BLaER1 treated with 17β-estradiol and CSF1 and Interleukin-3, amounts not matched to agents 10 nM and 100 nM (cell line): ENCODE measurements around the gene TP63.
A peak's percentile ranks its signal among the peaks of the same experiment; 100 is the strongest.
"Not testable (repeated sequence)": the region's sequence is repeated elsewhere in the genome, so short reads cannot be mapped to it uniquely, and the experiment has no call there.

Experiments used
- H3K27ac ChIP-seq, 11 experiments: shearing (Covaris generic); formaldehyde crosslinking; 2 replicates each; pipeline ENCODE4 v1.8.1; 2022
- H3K27me3 ChIP-seq, 11 experiments: shearing (Covaris generic); formaldehyde crosslinking; 2 replicates each; pipeline ENCODE4 v1.8.1; 2022
- H3K36me3 ChIP-seq, 11 experiments: shearing (Covaris generic); formaldehyde crosslinking; 2 replicates each; pipeline ENCODE4 v1.8.1; 2022
- H3K4me1 ChIP-seq, 10 experiments: shearing (Covaris generic); formaldehyde crosslinking; 2 replicates each; pipeline ENCODE4 v1.8.1; 2022
- H3K4me2 ChIP-seq, 11 experiments: shearing (Covaris generic); formaldehyde crosslinking; 2 replicates each; pipeline ENCODE4 v1.8.1; 2022
- H3K4me3 ChIP-seq, 10 experiments: shearing (Covaris generic); formaldehyde crosslinking; 2 replicates each; pipeline ENCODE4 v1.8.1; 2022
- H3K9ac ChIP-seq, 11 experiments: shearing (Covaris generic); formaldehyde crosslinking; 2 replicates each; pipeline ENCODE4 v1.8.1; 2022
- H3K9me3 ChIP-seq, 11 experiments: shearing (Covaris generic); formaldehyde crosslinking; replicated peaks in 1 of 11; 2 replicates each; pipeline ENCODE4 v1.8.1; 2022
- H4K20me1 ChIP-seq, 11 experiments: shearing (Covaris generic); formaldehyde crosslinking; 2 replicates each; pipeline ENCODE4 v1.8.1; 2022
- Cebpa-rat ChIP-seq, 11 experiments: shearing (Covaris generic); IDR thresholded peaks; 2 replicates each; pipeline ENCODE4 v1.8.1; 2022

The TP63 gene

GRCh38 chr3:189597918-189598317 lies 33.3 kb upstream of the TP63 start:
- Histone ChIP-seq H3K4me3 (no peak overlapping the region), H3K4me1 (peaks cover 0 to 5% (median 0%) of the 10 kb centered on the region in 10 experiments; a peak in 1 of 20 replicates)

GRCh38 chr3:189598530-189599225 lies 32.5 kb upstream of the TP63 start:
- Histone ChIP-seq H4K20me1 (no peaks in the 10 kb centered on the region), H3K4me1 (no peaks in the 10 kb centered on the region; a peak in 1 of 20 replicates), H3K27me3 (no peaks in the 10 kb centered on the region), H3K4me3 (no peak overlapping the region), H3K36me3 (no peaks in the 10 kb centered on the region), H3K4me2 (0 out of 22 replicates have a peak overlapping the region, but pooled peaks of 1 of the 11 experiments have one; percentile 8), H3K27ac (no peak overlapping the region), H3K9ac (no peak overlapping the region), H3K9me3 (peaks cover 5 to 16% (median 9%) of the 10 kb centered on the region in 11 experiments; a peak in 12 of 22 replicates)
- no peak for TF ChIP-seq Cebpa-rat (IDR thresholded peaks at IDR 0.05)

More at GRCh38 chr3:189597918-189598317, 33.3 kb upstream of the TP63 start:
- no peaks in the 10 kb centered on the region for H4K20me1 ChIP-seq
- no peak overlapping the region for H3K27ac ChIP-seq
- H3K27me3 ChIP-seq = no peaks in the 10 kb centered on the region
- no peak overlapping the region for H3K4me2 ChIP-seq
- no peak overlapping the region for H3K9ac ChIP-seq
- H3K9me3 ChIP-seq = peaks cover 5 to 16% (median 9%) of the 10 kb centered on the region in 11 experiments; a peak in 12 of 22 replicates
- TF ChIP-seq Cebpa-rat (IDR thresholded peaks at IDR 0.05) = no peak
- H3K36me3 ChIP-seq = no peaks in the 10 kb centered on the region

- H3K4me3 ChIP-seq = no peak overlapping the region
- no peak overlapping the region for H3K4me2 ChIP-seq
- H3K9me3 ChIP-seq = peaks cover 0 to 13% (median 5%) of the 10 kb centered on the region in 11 experiments; a peak in 8 of 22 replicates
- no peak overlapping the region for H3K27ac ChIP-seq
- H3K36me3 ChIP-seq = no peaks in the 10 kb centered on the region
- H3K4me1 ChIP-seq = no peaks in the 10 kb centered on the region
- TF ChIP-seq Cebpa-rat (IDR thresholded peaks at IDR 0.05) = no peak
- H4K20me1 ChIP-seq = no peaks in the 10 kb centered on the region
- H3K9ac ChIP-seq = no peak overlapping the region
- no peaks in the 10 kb centered on the region for H3K27me3 ChIP-seq
Observed at GRCh38 chr3:189602471-189602870, 28.7 kb upstream of the TP63 start.

- no peak overlapping the region for H3K27ac ChIP-seq
- H3K36me3 ChIP-seq = no peaks in the 10 kb centered on the region
- no peaks in the 10 kb centered on the region for H4K20me1 ChIP-seq
- H3K27me3 ChIP-seq = no peaks in the 10 kb centered on the region
- no peak for TF ChIP-seq Cebpa-rat (IDR thresholded peaks at IDR 0.05)
- no peak overlapping the region for H3K4me3 ChIP-seq
- no peaks in the 10 kb centered on the region for H3K4me1 ChIP-seq
- no peak overlapping the region for H3K9ac ChIP-seq
- H3K9me3 ChIP-seq = peaks cover 0 to 22% (median 9%) of the 10 kb centered on the region in 11 experiments; a peak in 14 of 22 replicates
- H3K4me2 ChIP-seq = no peak overlapping the region
Observed at GRCh38 chr3:189605717-189606116, 25.5 kb upstream of the TP63 start.

GRCh38 chr3:189606774-189607173 lies 24.4 kb upstream of the TP63 start:
- H3K36me3 ChIP-seq = no peaks in the 10 kb centered on the region
- no peak overlapping the region for H3K27ac ChIP-seq
- H3K9ac ChIP-seq = no peak overlapping the region
- H3K4me2 ChIP-seq = no peak overlapping the region
- H4K20me1 ChIP-seq = no peaks in the 10 kb centered on the region
- H3K4me3 ChIP-seq = no peak overlapping the region
- H3K27me3 ChIP-seq = no peaks in the 10 kb centered on the region
- no peaks in the 10 kb centered on the region for H3K4me1 ChIP-seq
- H3K9me3 ChIP-seq = peaks cover 7 to 32% (median 17%) of the 10 kb centered on the region in 11 experiments; a peak in 19 of 22 replicates
- no peak for TF ChIP-seq Cebpa-rat (IDR thresholded peaks at IDR 0.05)

- not testable (repeated sequence) for H3K36me3 ChIP-seq, H3K27ac ChIP-seq, H3K4me2 ChIP-seq, H3K4me3 ChIP-seq, H4K20me1 ChIP-seq, H3K27me3 ChIP-seq, H3K9ac ChIP-seq
- H3K9me3 ChIP-seq = peaks cover 13 to 35% (median 20%) of the 10 kb centered on the region in 11 experiments; a peak in 21 of 22 replicates
- peaks cover 0 to 12% (median 0%) of the 10 kb centered on the region in 10 experiments; a peak in 6 of 20 replicates for H3K4me1 ChIP-seq
Observed at GRCh38 chr3:189612641-189613040, 18.5 kb upstream of the TP63 start.

- Histone ChIP-seq H3K27me3 (no peaks in the 10 kb centered on the region), H4K20me1 (no peaks in the 10 kb centered on the region), H3K4me1 (peaks cover 0 to 12% (median 0%) of the 10 kb centered on the region in 10 experiments; a peak in 6 of 20 replicates), H3K4me3 (no peak overlapping the region), H3K27ac (no peak overlapping the region), H3K4me2 (no peak overlapping the region), H3K9ac (no peak overlapping the region), H3K9me3 (peaks cover 13 to 35% (median 20%) of the 10 kb centered on the region in 11 experiments; a peak in 21 of 22 replicates), H3K36me3 (no peaks in the 10 kb centered on the region)
- no peak for TF ChIP-seq Cebpa-rat (IDR thresholded peaks at IDR 0.05)
Observed at GRCh38 chr3:189613122-189613521, 18.1 kb upstream of the TP63 start.

GRCh38 chr3:189621948-189622603 lies 9.1 kb upstream of the TP63 start:
- Histone ChIP-seq H3K4me2 (no peak overlapping the region), H3K36me3 (no peaks in the 10 kb centered on the region), H4K20me1 (no peaks in the 10 kb centered on the region), H3K4me1 (peaks cover 0 to 5% (median 0%) of the 10 kb centered on the region in 10 experiments; a peak in 2 of 20 replicates), H3K27me3 (no peaks in the 10 kb centered on the region), H3K9me3 (0 out of 22 replicates have a peak, but pooled peaks cover 0 to 6% (median 0%) of the 10 kb centered on the region in 11 experiments), H3K4me3 (no peak overlapping the region), H3K9ac (no peak overlapping the region), H3K27ac (no peak overlapping the region)
- no peak for TF ChIP-seq Cebpa-rat (IDR thresholded peaks at IDR 0.05)

GRCh38 chr3:189622629-189623028 lies 8.6 kb upstream of the TP63 start:
- no peaks in the 10 kb centered on the region for H4K20me1 ChIP-seq
- H3K4me3 ChIP-seq = no peak overlapping the region
- no peaks in the 10 kb centered on the region for H3K27me3 ChIP-seq
- H3K4me2 ChIP-seq = no peak overlapping the region
- no peak overlapping the region for H3K27ac ChIP-seq
- H3K4me1 ChIP-seq = peaks cover 0 to 5% (median 0%) of the 10 kb centered on the region in 10 experiments; a peak in 1 of 20 replicates
- H3K9me3 ChIP-seq = 0 out of 22 replicates have a peak, but pooled peaks cover 0 to 6% (median 0%) of the 10 kb centered on the region in 11 experiments
- no peak for TF ChIP-seq Cebpa-rat (IDR thresholded peaks at IDR 0.05)
- no peaks in the 10 kb centered on the region for H3K36me3 ChIP-seq
- no peak overlapping the region for H3K9ac ChIP-seq
